Measurements from ENCODE around the gene ATRIP.
A peak's percentile ranks its signal among the peaks of the same experiment; 100 is the strongest.
"Not testable (repeated sequence)": the region's sequence is repeated elsewhere in the genome, so short reads cannot be mapped to it uniquely, and the experiment has no call there.

Gene ATRIP

DNA sequence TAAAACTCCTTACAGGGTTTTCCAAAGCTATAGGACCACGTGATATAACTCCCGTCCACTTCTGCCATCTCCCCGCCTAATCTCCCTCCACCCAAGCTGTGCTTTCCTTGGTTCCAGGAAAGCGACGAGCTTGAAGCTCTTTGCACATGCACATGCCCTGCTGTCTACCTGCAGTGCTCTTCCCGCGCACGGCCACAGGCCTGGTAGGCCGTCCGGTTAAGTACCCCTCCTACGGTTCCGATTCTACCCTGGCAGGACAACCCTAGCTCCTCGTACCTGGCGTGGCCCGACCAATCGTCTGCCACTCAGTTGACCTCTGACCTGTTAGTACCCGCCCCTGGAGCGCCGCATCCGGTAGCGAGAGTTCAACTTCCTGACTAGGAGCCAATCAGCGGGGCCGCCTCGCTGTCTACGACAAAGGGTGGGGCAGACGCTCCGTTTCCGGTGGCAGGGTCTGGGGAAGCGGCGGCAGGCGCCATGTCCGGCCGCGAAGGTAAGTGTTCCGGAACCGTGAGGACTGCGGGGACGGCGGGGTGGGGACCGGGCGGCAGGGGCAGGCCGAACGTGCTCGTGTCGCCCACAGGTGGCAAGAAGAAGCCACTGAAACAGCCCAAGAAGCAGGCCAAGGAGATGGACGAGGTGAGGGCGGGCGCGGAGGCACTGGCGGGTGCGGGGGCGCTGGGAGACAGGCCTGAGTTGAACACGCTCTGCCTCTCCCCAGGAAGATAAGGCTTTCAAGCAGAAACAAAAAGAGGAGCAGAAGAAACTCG, 6.5 kb upstream of the ATRIP start, which contains the start of the genes CCDC51 and TMA7:
Gene CCDC51 (minus strand): TSS at position 300 of the 770 bp plus-strand sequence. CDS start 4,991 bp downstream, outside the sequence.
Gene TMA7 (plus strand): TSS at position 438 of the 770 bp plus-strand sequence. CDS start 40 bp downstream, at position 478.
- DNase-seq, result peak; percentile 94

DNA sequence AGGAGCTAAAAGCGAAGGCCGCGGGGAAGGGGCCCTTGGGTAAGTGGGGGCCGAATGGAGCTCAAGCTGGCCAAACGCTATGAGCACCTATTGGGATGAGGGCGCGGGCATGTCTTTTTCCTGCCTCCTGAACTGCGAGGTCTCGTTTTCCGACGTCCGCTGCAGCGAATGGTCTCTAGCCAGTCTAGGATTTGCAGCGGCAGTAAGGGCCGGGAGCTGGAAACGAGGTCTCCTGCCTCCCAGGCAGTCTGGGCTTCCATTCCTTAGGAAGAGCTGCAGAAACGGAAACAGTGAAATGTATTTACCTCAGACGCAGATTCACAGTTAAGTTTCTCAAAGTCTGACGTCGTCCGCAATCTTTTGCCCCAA, 6.0 kb upstream of the ATRIP start:
- no peak for DNase-seq

- DNase-seq, result no peak
Observed at GRCh38 chr3:48441940-48442339, 4.6 kb upstream of the ATRIP start.

DNA sequence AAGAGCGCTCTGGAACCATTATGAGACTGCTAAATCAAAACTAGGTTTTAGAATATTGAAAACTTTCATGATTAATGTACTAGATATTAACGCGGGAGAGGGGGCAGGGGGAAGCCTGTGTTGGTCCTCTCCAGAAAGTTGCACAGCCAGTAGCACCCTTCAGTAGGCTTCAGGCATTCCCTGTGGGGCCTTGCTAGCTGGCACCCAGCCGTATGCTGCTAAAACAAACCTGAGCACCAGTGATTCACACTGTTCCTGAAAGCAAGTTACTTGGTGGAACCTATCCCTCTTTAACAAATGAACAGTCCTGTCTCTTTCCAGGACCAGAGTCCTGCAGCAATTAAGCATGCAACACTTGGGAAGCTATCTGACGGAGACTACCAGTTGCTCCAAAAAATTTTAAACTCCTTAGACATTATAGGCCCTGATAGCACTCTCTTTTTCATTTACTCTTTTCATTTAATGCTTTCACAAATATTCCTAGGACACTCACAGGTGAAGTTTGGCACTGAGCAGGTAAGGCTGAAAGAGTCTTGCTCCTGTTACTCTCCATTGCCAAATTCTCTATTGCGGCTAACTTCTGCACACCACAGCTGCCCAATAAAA, 1.2 kb upstream of the ATRIP start:
- no peak for DNase-seq

DNA sequence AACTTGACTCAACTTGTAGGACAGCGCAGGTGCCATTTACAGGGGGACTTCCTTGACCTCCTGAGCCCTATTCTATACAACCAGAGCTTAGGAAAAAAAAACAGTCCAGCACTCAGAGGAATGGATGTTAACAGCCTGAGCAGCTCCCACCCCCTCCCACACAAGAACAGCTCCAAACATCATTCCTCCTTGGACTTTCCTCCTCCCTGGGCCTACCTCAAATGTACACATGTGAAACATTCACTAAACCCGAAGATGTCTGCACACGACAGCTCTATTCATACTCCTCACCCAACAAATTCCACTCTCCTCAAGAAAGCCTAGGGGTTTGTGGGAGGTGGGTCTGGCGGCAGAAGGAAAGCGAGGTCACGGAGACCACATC, 503 bp upstream of the ATRIP start:
- DNase-seq, result no peak

GRCh38 chr3:48451270-48451669, 4.7 kb downstream of the ATRIP start:
- no peak for DNase-seq

GRCh38 chr3:48456456-48456855, 9.9 kb downstream of the ATRIP start:
- DNase-seq, result no peak

- DNase-seq, result no peak
Observed at GRCh38 chr3:48459331-48459730, 12.8 kb downstream of the ATRIP start.

- no peak for DNase-seq
Observed at GRCh38 chr3:48459773-48460516, 13.4 kb downstream of the ATRIP start.

GRCh38 chr3:48460517-48460902, 14.0 kb downstream of the ATRIP start:
- DNase-seq, result no peak

DNA sequence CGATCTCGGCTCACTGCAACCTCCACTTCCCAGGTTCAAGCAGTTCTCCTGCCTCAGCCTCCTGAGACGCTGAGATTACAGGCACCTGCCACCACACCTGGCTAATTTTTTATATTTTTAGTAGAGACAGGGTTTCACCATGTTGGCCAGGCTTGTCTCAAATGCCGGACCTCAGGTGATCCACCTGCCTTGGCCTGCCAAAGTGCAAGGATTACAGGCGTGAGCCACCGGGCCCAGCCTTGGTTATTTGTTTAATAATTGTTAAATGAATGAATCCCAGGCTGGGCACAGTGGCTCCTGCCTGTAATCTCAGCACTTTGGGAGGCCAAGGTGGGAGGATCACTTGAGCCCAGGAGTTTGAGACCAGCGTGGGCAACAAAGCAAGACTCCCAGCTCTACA, 15.2 kb downstream of the ATRIP start:
- DNase-seq, result not testable (repeated sequence)

DNA sequence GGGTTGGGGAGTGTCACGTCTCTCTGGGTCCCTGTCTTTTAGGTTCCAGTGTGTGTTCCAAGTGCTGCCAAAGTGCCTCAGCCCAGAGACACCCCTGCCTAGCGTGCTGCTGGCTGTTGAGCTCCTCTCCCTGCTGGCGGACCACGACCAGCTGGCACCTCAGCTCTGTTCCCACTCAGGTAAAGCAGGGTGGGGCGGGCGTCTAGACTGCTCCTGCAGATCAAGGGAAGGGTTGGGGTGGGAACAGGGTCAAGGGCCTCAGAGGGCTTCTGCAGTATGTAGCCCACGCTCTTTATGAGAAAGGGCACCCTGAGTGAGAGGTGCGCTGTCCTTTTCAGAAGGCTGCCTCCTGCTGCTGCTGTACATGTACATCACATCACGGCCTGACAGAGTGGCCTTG, 17.2 kb downstream of the ATRIP start:
- DNase-seq, result no peak

GRCh38 chr3:48464713-48465221, 18.2 kb downstream of the ATRIP start:
- DNase-seq, result no peak

DNA sequence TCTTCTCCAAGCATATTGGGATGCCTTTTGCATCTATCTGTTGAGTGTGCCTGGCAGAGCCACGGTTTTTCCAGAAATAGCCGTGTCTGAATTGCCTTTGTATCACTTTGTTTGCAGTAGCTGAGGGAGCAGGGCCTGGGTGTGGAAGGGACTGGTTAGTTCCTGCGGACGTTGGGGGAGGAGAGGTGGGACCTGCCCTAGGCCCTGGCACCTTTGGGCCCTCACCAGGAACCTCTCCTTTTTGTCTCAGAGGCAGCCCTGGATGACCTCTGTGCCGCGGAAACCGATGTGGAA, 18.6 kb downstream of the ATRIP start:
- DNase-seq, result no peak

DNA sequence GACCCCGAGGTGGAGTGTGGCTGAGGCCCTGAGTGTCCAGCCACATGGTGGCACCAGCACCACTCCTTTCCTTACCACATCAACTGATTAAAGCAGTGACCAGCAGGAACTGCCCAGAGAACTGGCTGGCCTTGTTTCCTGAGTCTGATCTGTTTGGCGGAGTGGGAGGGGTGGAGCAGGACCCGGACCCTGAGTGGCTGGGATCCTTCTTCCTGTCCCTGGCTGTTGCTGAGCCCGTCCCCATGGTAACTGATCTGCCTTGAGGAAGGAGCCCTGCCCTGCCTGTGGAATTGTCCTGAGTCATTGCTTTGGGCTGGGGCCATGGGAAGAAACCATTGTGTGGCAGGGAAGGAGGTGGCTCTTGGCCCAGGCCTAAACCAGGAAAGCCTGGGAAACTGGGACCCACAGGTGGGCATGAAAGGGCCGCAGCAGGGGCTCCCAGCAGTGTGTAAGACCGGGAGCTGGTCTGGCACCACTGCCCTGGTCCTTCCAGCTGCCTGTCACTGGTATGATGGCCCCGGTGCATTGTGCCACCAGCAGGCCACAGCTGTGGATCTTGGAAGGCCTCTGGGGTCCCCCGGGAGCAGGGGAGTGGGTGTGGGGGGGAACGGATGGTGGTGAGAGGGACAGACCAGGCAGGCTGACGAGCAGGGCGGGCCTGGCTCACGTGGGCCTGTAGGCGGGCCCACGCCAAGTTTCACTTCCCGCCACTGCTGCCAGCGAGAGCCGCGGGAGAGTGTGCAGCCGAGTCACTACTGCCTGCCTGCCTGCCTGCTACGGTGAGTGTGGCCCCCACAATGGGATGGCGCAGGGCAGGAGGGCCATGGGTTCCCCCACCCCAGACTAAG, 19.2 kb downstream of the ATRIP start:
- peak; percentile 58 for DNase-seq

GRCh38 chr3:48466386-48467109, 20.0 kb downstream of the ATRIP start:
- no peak for DNase-seq

GRCh38 chr3:48467110-48467454, 20.5 kb downstream of the ATRIP start:
- no peak for DNase-seq

GRCh38 chr3:48467473-48468267, 21.1 kb downstream of the ATRIP start:
- no peak for DNase-seq

GRCh38 chr3:48468329-48468731, 21.8 kb downstream of the ATRIP start:
- no peak for DNase-seq

GRCh38 chr3:48469046-48469915, 22.7 kb downstream of the ATRIP start:
- DNase-seq, result no peak
